ENCODE results near the gene EPHA10. TPM values are rescaled to one million over a fixed set of nuclear protein-coding genes. Genes with fewer than 3 reads are reported as not detected.

EPHA10 gene
- total RNA-seq, 1 experiment from 2014 or later, result 1.3 TPM

- TF ChIP-seq ERG (CRISPR knock-in tag; IDR thresholded peaks at IDR 0.05), result no peak
- peak; percentile 98 for TF ChIP-seq E2F4 (CRISPR knock-in tag; IDR thresholded peaks at IDR 0.05; ENCODE audit: borderline replicate concordance, low read depth)
- TF ChIP-seq, protein P1, sequence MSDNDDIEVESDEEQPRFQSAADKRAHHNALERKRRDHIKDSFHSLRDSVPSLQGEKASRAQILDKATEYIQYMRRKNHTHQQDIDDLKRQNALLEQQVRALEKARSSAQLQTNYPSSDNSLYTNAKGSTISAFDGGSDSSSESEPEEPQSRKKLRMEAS (CRISPR knock-in tag; IDR thresholded peaks at IDR 0.05), result peak; percentile 92
- TF ChIP-seq, protein P2, sequence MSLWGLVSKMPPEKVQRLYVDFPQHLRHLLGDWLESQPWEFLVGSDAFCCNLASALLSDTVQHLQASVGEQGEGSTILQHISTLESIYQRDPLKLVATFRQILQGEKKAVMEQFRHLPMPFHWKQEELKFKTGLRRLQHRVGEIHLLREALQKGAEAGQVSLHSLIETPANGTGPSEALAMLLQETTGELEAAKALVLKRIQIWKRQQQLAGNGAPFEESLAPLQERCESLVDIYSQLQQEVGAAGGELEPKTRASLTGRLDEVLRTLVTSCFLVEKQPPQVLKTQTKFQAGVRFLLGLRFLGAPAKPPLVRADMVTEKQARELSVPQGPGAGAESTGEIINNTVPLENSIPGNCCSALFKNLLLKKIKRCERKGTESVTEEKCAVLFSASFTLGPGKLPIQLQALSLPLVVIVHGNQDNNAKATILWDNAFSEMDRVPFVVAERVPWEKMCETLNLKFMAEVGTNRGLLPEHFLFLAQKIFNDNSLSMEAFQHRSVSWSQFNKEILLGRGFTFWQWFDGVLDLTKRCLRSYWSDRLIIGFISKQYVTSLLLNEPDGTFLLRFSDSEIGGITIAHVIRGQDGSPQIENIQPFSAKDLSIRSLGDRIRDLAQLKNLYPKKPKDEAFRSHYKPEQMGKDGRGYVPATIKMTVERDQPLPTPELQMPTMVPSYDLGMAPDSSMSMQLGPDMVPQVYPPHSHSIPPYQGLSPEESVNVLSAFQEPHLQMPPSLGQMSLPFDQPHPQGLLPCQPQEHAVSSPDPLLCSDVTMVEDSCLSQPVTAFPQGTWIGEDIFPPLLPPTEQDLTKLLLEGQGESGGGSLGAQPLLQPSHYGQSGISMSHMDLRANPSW (CRISPR knock-in tag; conservative IDR thresholded peaks at IDR 0.05; ENCODE audit: low read depth), result peak; percentile 83; the same call in 1 of the 2 replicates
- peak; percentile 94 for TF ChIP-seq E2F5 (CRISPR knock-in tag; IDR thresholded peaks at IDR 0.05)
- peak; percentile 97 for TF ChIP-seq IRF2 (CRISPR knock-in tag; IDR thresholded peaks at IDR 0.05; ENCODE audit: borderline replicate concordance, low read depth)
- peak; percentile 98 for TF ChIP-seq FOXK1 (CRISPR knock-in tag; IDR thresholded peaks at IDR 0.05)
- TF ChIP-seq OVOL2 (CRISPR knock-in tag; IDR thresholded peaks at IDR 0.05; ENCODE audit: borderline replicate concordance), result no peak
- TF ChIP-seq HMGXB4 (CRISPR knock-in tag; IDR thresholded peaks at IDR 0.05), result peak; percentile 71; the same call in 1 of the 2 replicates
- TF ChIP-seq ZNF416 (CRISPR knock-in tag; IDR thresholded peaks at IDR 0.05), result peak; percentile 87; the same call in 1 of the 2 replicates
- TF ChIP-seq JUN (CRISPR knock-in tag; IDR thresholded peaks at IDR 0.05), result peak; percentile 100
- peak; percentile 73 for TF ChIP-seq NFYB (CRISPR knock-in tag; conservative IDR thresholded peaks at IDR 0.05; ENCODE audit: low read depth)
- TF ChIP-seq TCF7 (CRISPR knock-in tag; IDR thresholded peaks at IDR 0.05; ENCODE audit: low read depth), result peak; percentile 98
- TF ChIP-seq ZNF263 (CRISPR knock-in tag; IDR thresholded peaks at IDR 0.05; ENCODE audit: low read depth), result peak; percentile 75; the same call in 1 of the 2 replicates
- TF ChIP-seq RORB (CRISPR knock-in tag; IDR thresholded peaks at IDR 0.05), result no peak
- peak; percentile 97 for TF ChIP-seq ZBTB43 (CRISPR knock-in tag; IDR thresholded peaks at IDR 0.05)
- peak; percentile 94; the same call in 1 of the 2 replicates for TF ChIP-seq ZNF138 (CRISPR knock-in tag; conservative IDR thresholded peaks at IDR 0.05)
- TF ChIP-seq AR (CRISPR knock-in tag; IDR thresholded peaks at IDR 0.05), result no peak
- TF ChIP-seq TP53 (CRISPR knock-in tag; IDR thresholded peaks at IDR 0.05), result peak; percentile 99
- peak; percentile 82 for TF ChIP-seq ZNF317 (CRISPR knock-in tag; IDR thresholded peaks at IDR 0.05; ENCODE audit: borderline replicate concordance, low read depth)
- TF ChIP-seq, protein P3, sequence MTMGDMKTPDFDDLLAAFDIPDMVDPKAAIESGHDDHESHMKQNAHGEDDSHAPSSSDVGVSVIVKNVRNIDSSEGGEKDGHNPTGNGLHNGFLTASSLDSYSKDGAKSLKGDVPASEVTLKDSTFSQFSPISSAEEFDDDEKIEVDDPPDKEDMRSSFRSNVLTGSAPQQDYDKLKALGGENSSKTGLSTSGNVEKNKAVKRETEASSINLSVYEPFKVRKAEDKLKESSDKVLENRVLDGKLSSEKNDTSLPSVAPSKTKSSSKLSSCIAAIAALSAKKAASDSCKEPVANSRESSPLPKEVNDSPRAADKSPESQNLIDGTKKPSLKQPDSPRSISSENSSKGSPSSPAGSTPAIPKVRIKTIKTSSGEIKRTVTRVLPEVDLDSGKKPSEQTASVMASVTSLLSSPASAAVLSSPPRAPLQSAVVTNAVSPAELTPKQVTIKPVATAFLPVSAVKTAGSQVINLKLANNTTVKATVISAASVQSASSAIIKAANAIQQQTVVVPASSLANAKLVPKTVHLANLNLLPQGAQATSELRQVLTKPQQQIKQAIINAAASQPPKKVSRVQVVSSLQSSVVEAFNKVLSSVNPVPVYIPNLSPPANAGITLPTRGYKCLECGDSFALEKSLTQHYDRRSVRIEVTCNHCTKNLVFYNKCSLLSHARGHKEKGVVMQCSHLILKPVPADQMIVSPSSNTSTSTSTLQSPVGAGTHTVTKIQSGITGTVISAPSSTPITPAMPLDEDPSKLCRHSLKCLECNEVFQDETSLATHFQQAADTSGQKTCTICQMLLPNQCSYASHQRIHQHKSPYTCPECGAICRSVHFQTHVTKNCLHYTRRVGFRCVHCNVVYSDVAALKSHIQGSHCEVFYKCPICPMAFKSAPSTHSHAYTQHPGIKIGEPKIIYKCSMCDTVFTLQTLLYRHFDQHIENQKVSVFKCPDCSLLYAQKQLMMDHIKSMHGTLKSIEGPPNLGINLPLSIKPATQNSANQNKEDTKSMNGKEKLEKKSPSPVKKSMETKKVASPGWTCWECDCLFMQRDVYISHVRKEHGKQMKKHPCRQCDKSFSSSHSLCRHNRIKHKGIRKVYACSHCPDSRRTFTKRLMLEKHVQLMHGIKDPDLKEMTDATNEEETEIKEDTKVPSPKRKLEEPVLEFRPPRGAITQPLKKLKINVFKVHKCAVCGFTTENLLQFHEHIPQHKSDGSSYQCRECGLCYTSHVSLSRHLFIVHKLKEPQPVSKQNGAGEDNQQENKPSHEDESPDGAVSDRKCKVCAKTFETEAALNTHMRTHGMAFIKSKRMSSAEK (CRISPR knock-in tag; IDR thresholded peaks at IDR 0.05; ENCODE audit: borderline replicate concordance), result peak; percentile 74; the same call in 1 of the 2 replicates
These were observed 500 bp downstream of the EPHA10 start (continued) for GRCh38 chr1:37764414-37764825.

Measured in WTC11 (cell line).